BLaER1 treated with 17β-estradiol and CSF1 and Interleukin-3, amounts not matched to agents 10 nM and 100 nM (cell line): Measurements from ENCODE around the gene METTL14.

ENCODE experiments used
- H3K27ac ChIP-seq, 11 experiments: shearing (Covaris generic); formaldehyde crosslinking; 2 replicates each; pipeline ENCODE4 v1.8.1; 2022
- H3K27me3 ChIP-seq, 11 experiments: shearing (Covaris generic); formaldehyde crosslinking; 2 replicates each; pipeline ENCODE4 v1.8.1; 2022
- H3K36me3 ChIP-seq, 11 experiments: shearing (Covaris generic); formaldehyde crosslinking; 2 replicates each; pipeline ENCODE4 v1.8.1; 2022
- H3K4me1 ChIP-seq, 10 experiments: shearing (Covaris generic); formaldehyde crosslinking; 2 replicates each; pipeline ENCODE4 v1.8.1; 2022
- H3K4me2 ChIP-seq, 11 experiments: shearing (Covaris generic); formaldehyde crosslinking; 2 replicates each; pipeline ENCODE4 v1.8.1; 2022
- H3K4me3 ChIP-seq, 10 experiments: shearing (Covaris generic); formaldehyde crosslinking; 2 replicates each; pipeline ENCODE4 v1.8.1; 2022
- H3K9ac ChIP-seq, 11 experiments: shearing (Covaris generic); formaldehyde crosslinking; 2 replicates each; pipeline ENCODE4 v1.8.1; 2022
- H3K9me3 ChIP-seq, 11 experiments: shearing (Covaris generic); formaldehyde crosslinking; replicated peaks in 1 of 11; 2 replicates each; pipeline ENCODE4 v1.8.1; 2022
- H4K20me1 ChIP-seq, 11 experiments: shearing (Covaris generic); formaldehyde crosslinking; 2 replicates each; pipeline ENCODE4 v1.8.1; 2022
- Cebpa-rat ChIP-seq, 11 experiments: shearing (Covaris generic); IDR thresholded peaks; 2 replicates each; pipeline ENCODE4 v1.8.1; 2022

Gene METTL14

DNA sequence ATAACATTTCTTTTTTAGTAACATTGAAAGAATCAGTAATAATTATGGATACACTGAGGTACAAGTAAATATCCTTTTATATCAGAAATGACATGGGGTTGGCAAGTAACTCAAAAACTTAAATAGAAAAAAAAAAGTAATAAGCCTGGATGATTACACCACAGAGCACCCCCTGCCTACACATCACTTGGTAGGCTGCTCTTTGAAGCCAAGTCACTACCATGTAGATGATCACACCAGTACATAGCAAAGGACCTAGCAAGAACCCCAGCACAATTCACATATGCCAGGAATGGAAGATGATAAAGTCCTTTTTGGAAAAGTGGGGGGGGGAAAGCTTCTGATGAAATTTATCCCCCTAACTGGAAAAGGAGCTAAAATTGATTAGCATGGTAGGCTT is 56.9 kb downstream of the METTL14 start:
- Histone ChIP-seq H3K4me1 (0 out of 20 replicates have a peak, but pooled peaks cover 0 to 8% (median 0%) of the 10 kb centered on the region in 10 experiments), H3K9me3 (no peaks in the 10 kb centered on the region), H3K4me2 (no peak overlapping the region), H3K36me3 (peaks cover 35 to 94% (median 63%) of the 10 kb centered on the region in 11 experiments; a peak in 21 of 22 replicates), H3K27me3 (no peaks in the 10 kb centered on the region), H4K20me1 (peaks cover 0 to 19% (median 0%) of the 10 kb centered on the region in 11 experiments; a peak in 5 of 22 replicates), H3K27ac (no peak overlapping the region), H3K4me3 (no peak overlapping the region), H3K9ac (no peak overlapping the region)
- no peak for TF ChIP-seq Cebpa-rat (IDR thresholded peaks at IDR 0.05)

GRCh38 chr4:118743867-118744266 is 58.7 kb downstream of the METTL14 start:
- Histone ChIP-seq H3K4me3 (no peak overlapping the region), H3K4me1 (0 out of 20 replicates have a peak, but pooled peaks cover 0 to 8% (median 0%) of the 10 kb centered on the region in 10 experiments), H3K9ac (no peak overlapping the region), H3K4me2 (no peak overlapping the region), H3K27me3 (no peaks in the 10 kb centered on the region), H3K27ac (no peak overlapping the region), H3K36me3 (peaks cover 29 to 94% (median 53%) of the 10 kb centered on the region in 11 experiments; a peak in 21 of 22 replicates), H4K20me1 (peaks cover 0 to 19% (median 0%) of the 10 kb centered on the region in 11 experiments; a peak in 5 of 22 replicates), H3K9me3 (no peaks in the 10 kb centered on the region)
- no peak for TF ChIP-seq Cebpa-rat (IDR thresholded peaks at IDR 0.05)

- Histone ChIP-seq H3K4me1 (0 out of 20 replicates have a peak, but pooled peaks cover 0 to 8% (median 0%) of the 10 kb centered on the region in 10 experiments), H4K20me1 (peaks cover 0 to 19% (median 0%) of the 10 kb centered on the region in 11 experiments; a peak in 5 of 22 replicates), H3K9ac (no peak overlapping the region), H3K27ac (no peak overlapping the region), H3K27me3 (no peaks in the 10 kb centered on the region), H3K36me3 (peaks cover 22 to 94% (median 45%) of the 10 kb centered on the region in 11 experiments), H3K4me2 (no peak overlapping the region), H3K9me3 (no peaks in the 10 kb centered on the region), H3K4me3 (no peak overlapping the region)
- TF ChIP-seq Cebpa-rat (IDR thresholded peaks at IDR 0.05): no peak
Observed at GRCh38 chr4:118745357-118745756, 60.2 kb downstream of the METTL14 start.

DNA sequence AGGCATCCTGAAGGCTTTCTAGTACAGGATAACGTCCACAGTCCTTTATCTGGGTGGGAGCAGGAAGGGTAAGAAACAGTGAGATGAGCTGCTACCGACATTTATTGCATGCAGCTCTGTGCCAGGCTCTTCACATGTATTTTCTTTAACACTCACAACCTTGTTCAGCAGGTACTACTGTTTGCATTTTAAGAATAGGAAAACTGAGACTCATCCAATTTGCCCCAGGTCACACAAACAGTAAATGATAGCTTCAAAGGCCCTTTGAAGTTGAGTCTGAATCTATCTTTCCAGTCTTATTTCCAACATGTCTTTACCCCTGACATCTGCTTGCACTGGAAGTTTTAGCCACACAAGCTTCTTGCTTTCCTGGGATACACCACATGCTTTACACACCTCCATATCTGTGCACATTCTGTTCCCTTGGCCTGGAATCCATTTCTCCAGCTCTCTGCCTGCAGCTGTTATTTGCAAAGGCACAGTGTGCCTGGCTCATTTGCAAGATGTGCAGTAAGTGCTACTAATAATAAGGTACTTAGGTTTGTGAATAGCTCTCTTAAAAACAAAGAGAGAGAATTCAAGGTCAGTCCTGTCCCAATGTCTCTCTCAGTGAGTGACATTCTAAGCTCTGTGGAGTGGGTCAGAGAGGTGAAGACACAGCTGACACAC is 61.2 kb downstream of the METTL14 start:
- Histone ChIP-seq H3K27me3 (no peaks in the 10 kb centered on the region), H3K4me3 (no peak overlapping the region), H4K20me1 (peaks cover 0 to 16% (median 0%) of the 10 kb centered on the region in 11 experiments; a peak in 5 of 22 replicates), H3K27ac (no peak overlapping the region), H3K9ac (no peak overlapping the region), H3K9me3 (no peaks in the 10 kb centered on the region), H3K4me1 (0 out of 20 replicates have a peak, but pooled peaks cover 0 to 8% (median 0%) of the 10 kb centered on the region in 10 experiments), H3K4me2 (no peak overlapping the region), H3K36me3 (peaks cover 25 to 98% (median 50%) of the 10 kb centered on the region in 11 experiments)
- TF ChIP-seq Cebpa-rat (IDR thresholded peaks at IDR 0.05): no peak

DNA sequence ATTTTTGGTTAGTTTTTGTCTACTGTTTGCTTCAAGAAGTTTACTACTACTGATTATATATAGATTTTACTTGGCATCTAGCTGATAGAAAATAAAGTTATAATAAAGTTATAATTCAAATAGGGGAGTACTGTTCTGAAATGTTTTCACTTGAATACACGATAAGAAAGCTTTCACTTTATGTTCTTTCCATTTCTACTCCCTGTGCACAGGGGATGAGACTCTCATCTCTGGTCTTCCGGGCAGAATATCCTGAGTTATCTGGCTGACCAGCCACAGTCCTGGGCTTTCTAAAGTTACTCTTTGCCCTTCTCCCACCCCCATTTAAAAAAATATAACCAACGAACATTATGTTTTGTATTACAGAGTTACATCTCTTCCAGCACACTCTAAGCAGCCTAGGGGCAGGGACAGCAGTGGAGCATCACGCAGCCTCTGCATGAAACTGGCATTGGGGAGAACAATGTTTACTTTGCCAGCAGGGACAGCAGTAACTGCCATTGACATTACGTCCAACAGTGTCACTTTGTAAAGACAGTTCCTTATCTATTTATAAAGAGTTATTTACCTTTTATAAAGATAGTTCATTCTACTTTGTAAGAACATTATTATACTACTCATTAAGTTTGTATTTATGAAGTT is 64.3 kb downstream of the METTL14 start:
- H3K4me2 ChIP-seq: no peak overlapping the region
- TF ChIP-seq Cebpa-rat (IDR thresholded peaks at IDR 0.05): no peak
- 0 out of 20 replicates have a peak, but pooled peaks cover 0 to under 1% (median 0%) of the 10 kb centered on the region in 10 experiments for H3K4me1 ChIP-seq
- H4K20me1 ChIP-seq: no peaks in the 10 kb centered on the region; a peak in 2 of 22 replicates
- no peak overlapping the region for H3K27ac ChIP-seq
- H3K27me3 ChIP-seq: no peaks in the 10 kb centered on the region
- no peaks in the 10 kb centered on the region for H3K9me3 ChIP-seq
- peaks cover 27 to 98% (median 47%) of the 10 kb centered on the region in 11 experiments for H3K36me3 ChIP-seq
- H3K4me3 ChIP-seq: no peak overlapping the region
- no peak overlapping the region for H3K9ac ChIP-seq

- TF ChIP-seq Cebpa-rat (IDR thresholded peaks at IDR 0.05): no peak
Observed at GRCh38 chr4:118751629-118752323, 66.6 kb downstream of the METTL14 start.

DNA sequence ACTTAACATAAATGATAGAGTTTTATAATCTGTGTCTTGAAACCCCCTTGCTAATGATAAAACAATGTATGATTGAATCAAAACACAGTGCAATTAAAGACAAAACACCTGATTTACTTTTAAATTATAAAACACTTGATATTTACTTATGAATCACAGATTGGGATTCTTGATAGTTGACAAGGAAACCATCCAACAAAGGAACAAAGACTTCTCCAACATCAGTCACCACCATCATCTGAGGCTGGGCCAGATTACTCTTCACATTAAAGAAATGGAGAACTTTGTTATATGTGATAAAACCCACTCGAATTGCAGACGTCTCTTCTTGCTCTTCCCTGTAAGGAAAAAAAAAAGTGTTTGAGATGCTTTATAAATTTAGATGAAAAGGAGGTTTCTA is 67.4 kb downstream of the METTL14 start:
- H3K9me3 ChIP-seq: no peaks in the 10 kb centered on the region
- no peak overlapping the region for H3K4me2 ChIP-seq
- no peaks in the 10 kb centered on the region for H3K27me3 ChIP-seq
- no peak overlapping the region for H3K4me3 ChIP-seq
- H3K36me3 ChIP-seq: peaks cover 34 to 100% (median 50%) of the 10 kb centered on the region in 11 experiments
- H3K4me1 ChIP-seq: no peaks in the 10 kb centered on the region
- no peaks in the 10 kb centered on the region; a peak in 1 of 22 replicates for H4K20me1 ChIP-seq
- H3K27ac ChIP-seq: no peak overlapping the region
- H3K9ac ChIP-seq: no peak overlapping the region
- no peak for TF ChIP-seq Cebpa-rat (IDR thresholded peaks at IDR 0.05)

More at GRCh38 chr4:118751629-118752323, 66.6 kb downstream of the METTL14 start:
- Histone ChIP-seq H4K20me1 (no peaks in the 10 kb centered on the region; a peak in 2 of 22 replicates), H3K4me3 (no peak overlapping the region), H3K9ac (no peak overlapping the region), H3K27ac (no peak overlapping the region), H3K9me3 (no peaks in the 10 kb centered on the region), H3K4me2 (no peak overlapping the region), H3K36me3 (peaks cover 29 to 100% (median 43%) of the 10 kb centered on the region in 11 experiments), H3K27me3 (no peaks in the 10 kb centered on the region), H3K4me1 (no peaks in the 10 kb centered on the region)

GRCh38 chr4:118753096-118753495 is 67.9 kb downstream of the METTL14 start:
- Histone ChIP-seq H3K4me3 (no peak overlapping the region), H3K4me1 (no peaks in the 10 kb centered on the region), H3K27ac (no peak overlapping the region), H4K20me1 (peaks cover 0 to 2% (median 0%) of the 10 kb centered on the region in 11 experiments; a peak in 1 of 22 replicates), H3K9ac (no peak overlapping the region), H3K9me3 (no peaks in the 10 kb centered on the region), H3K36me3 (peaks cover 34 to 100% (median 49%) of the 10 kb centered on the region in 11 experiments), H3K27me3 (no peaks in the 10 kb centered on the region), H3K4me2 (no peak overlapping the region)
- no peak for TF ChIP-seq Cebpa-rat (IDR thresholded peaks at IDR 0.05)

GRCh38 chr4:118753685-118754084 is 68.5 kb downstream of the METTL14 start:
- Histone ChIP-seq H3K4me3 (no peak overlapping the region), H4K20me1 (peaks cover 0 to 6% (median 0%) of the 10 kb centered on the region in 11 experiments; a peak in 3 of 22 replicates), H3K9ac (no peak overlapping the region), H3K36me3 (peaks cover 34 to 99% (median 48%) of the 10 kb centered on the region in 11 experiments), H3K9me3 (no peaks in the 10 kb centered on the region), H3K4me2 (no peak overlapping the region), H3K4me1 (no peaks in the 10 kb centered on the region), H3K27me3 (no peaks in the 10 kb centered on the region), H3K27ac (no peak overlapping the region)
- no peak for TF ChIP-seq Cebpa-rat (IDR thresholded peaks at IDR 0.05)
